GM19193 (cell line): ENCODE measurements around the gene LY6G6F.

Experiments used
- POLR2A ChIP-seq: IDR thresholded peaks from 4 replicates; pipeline ENCODE4 v1.6.1; 2011; ENCODE audit not compliant: insufficient read depth, insufficient read length; ENCODE audit errors: extremely low read depth

The LY6G6F gene

DNA sequence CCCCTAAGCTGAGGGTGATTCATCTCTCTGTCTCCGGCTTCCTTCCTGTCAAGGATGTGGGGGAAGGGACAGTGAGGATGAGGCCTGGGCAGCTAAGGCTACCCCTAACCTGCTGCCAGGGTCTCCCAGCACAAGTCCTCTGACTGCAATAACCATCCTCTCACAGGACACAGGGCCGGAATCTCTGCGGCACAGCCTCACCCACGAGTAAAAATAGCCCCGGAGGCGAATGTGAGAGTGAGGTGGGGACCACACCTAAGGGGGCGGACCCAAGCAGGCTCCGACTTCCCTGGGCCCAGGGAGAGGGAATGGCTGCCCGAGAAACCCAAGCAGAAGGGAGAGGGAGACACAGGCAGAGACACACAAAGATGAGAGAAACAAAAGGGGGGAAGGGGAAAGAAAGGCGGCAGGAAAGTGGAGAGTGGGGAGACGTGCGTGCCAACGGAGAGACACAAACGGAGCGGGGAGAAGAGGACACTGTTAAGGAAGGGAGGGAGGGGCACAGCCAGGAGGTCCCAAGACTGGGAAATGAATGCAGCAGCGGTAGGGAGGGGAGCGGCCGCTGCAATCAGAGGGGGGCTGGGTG, 28.2 kb downstream of the LY6G6F start:
- TF ChIP-seq POLR2A, result peak; percentile 32

DNA sequence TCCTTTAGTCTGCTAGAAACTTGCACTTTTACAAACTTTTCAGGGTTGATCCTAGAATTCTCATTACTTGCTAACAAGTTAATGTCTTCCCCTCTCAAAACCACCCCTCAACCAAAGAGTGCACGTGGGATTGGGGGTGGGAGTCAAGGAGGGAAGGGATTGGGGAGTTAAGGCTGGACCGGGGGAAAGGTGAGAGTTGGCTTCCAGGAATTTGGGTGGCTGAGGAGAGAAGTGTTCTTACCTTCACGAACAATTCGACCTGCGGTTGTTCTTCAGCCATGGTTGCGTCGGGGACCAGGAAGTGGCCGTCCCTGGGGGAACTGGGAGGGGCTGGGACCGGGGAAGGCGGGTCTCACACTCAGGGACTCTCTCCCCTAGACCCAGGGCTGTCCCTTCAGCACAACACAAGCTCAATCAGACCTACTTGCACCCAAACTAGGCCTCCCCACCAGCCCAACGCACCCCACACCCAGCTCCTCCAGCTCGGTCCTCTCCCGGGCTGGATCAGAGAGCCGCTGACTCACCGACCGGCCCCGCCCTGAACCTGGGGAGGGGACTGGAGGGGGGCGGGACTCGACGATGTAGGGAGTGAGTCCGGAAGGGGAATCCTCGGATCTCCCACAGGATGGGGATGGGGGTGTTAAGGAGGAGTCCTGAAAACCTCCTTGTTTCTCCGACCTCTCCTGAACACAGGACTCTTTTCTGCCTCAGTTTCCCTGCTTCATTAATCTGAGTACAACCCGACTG, 29.5 kb downstream of the LY6G6F start, which contains the start of gene CLIC1:
TSS of gene CLIC1 (minus strand) at position 510 of the 747 bp plus-strand sequence. CDS start at position 280, 230 bp downstream.
- TF ChIP-seq POLR2A, result peak; percentile 86

DNA sequence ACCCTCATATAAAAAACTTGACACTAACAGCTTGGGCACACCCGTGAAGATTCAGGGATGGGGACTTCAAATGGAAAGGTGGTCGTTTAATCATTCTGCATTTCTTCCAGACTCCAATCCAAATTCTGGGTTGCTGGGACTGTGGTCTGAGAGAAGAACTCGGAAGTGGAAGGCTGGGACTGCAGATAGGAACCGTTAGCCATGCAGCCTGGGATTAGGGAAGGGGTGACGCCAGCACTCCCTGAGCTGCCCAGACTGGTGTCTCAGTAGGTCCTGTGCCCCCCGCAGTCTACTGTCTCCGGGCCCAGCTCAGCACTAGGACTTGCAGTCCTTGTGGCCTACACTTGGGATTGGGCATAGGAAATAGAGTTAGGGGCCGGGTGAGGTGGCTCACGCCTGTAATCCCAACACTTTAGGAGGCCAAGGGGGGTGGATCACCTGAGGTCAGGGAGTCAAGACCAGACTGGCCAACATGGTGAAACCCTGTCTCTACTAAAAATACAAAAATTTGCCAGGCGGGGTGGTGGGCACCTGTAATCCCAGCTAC, 30.2 kb downstream of the LY6G6F start:
- peak; percentile 0 for TF ChIP-seq POLR2A

DNA sequence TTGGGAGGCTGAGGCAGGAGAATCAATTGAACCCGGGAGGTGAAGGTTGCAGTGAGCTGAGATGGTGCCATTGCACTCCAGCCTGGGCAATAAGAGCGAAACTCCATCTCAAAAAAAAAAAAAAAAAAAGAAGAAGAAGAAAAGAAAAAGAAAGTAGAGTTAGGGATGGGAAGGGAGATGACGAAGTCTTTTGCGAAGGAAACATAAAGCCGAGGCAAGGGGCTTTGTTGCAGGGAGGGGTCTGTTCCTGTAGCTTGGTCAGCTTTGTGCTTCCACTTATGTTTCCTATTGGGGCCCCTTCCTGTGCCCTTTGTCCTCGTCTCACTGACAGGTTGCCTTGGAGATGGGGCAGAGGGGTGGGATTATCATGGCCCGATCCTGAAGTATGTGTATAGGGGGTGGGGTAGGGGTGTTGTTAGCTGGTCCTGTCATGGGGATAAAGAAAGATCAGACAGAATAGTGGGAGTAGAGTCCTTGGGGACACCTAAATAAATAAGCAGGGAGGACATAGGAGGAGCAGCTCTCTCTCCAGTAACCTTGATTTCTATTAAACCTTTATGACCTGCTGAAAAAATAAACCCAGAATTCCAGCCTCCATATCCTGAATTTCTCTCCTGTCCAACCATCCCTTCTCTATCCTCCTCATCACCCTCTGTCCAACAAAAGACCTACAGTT, 30.8 kb downstream of the LY6G6F start:
- peak; percentile 3 for TF ChIP-seq POLR2A

DNA sequence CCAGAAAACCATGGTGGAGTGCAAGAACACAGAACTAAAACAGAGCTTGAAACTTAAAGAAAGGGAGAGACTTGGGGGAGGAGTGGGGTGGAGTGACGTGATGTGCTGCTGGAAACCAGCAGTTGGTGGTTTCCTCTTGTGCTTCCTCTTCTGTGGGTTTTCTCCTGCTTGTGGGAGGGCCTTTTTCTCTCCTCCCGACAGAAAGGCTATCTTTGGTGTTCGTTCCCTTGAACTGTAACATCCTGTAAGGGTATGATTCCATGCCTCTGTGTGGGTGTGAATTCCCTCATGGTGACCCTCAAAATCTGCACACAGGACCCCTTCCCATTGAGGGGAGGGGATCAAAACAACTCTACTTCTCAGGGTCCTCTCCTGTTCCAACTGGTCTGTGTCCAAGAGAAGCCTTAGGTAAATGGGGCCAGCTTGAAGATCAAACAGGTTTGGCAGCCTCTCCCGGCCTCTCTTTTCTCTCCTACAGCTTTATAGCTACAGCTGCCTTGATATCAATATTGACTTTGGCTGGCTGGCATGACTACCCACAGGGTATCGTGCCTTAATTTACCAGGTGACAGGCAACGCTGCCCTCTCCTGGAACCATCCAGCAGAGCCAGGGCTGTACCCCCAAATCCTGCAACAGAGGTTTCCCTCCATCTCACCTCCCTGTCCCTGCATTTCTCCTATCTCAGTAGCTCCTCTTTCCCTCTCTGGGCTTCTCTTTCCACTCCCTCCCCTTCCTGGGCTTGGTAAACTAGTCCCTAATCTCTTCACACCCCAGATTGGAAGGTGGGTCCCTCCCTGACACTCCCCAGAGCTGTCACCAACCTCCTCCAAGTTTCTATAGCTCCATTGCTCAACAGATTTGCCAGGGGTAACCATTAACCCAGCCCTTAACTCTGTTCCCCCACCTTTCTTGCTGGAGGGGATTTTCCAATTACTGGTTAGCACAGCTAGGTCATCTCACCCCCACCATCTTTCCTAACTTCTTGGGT, 31.6 kb downstream of the LY6G6F start:
- TF ChIP-seq POLR2A, result peak; percentile 42

DNA sequence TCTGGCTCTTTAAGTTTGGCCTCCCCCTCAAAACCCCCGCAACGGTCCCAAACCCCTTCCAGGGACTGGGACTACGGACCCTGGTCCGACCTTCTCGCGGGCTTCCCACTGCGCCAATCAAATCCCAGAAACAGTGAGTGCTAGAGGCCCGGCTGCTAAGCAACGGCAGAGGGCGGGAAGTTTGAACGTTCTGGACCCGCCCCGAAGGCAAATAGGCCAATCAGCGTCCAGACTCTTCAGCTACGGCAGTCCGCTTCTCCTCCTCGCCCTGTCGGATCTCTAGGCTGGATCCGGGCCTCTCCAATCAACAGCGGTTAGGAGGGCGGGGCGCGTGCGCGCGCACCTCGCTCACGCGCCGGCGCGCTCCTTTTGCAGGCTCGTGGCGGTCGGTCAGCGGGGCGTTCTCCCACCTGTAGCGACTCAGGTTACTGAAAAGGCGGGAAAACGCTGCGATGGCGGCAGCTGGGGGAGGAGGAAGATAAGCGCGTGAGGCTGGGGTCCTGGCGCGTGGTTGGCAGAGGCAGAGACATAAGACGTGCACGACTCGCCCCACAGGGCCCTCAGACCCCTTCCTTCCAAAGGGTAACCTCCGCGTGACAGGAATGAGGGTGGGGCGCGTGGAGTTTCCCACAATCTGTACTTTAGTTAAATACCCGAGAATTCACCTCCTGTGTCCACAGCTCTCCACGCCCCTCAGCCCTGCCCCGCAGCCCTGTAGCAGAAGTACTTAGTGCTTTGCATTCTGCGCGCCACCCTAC, 33.2 kb downstream of the LY6G6F start, which contains the start of gene MSH5:
TSS of gene MSH5 (plus strand) at position 367 of the 758 bp plus-strand sequence. CDS start 462 bp downstream, outside the sequence.
- TF ChIP-seq POLR2A, result peak; percentile 58

DNA sequence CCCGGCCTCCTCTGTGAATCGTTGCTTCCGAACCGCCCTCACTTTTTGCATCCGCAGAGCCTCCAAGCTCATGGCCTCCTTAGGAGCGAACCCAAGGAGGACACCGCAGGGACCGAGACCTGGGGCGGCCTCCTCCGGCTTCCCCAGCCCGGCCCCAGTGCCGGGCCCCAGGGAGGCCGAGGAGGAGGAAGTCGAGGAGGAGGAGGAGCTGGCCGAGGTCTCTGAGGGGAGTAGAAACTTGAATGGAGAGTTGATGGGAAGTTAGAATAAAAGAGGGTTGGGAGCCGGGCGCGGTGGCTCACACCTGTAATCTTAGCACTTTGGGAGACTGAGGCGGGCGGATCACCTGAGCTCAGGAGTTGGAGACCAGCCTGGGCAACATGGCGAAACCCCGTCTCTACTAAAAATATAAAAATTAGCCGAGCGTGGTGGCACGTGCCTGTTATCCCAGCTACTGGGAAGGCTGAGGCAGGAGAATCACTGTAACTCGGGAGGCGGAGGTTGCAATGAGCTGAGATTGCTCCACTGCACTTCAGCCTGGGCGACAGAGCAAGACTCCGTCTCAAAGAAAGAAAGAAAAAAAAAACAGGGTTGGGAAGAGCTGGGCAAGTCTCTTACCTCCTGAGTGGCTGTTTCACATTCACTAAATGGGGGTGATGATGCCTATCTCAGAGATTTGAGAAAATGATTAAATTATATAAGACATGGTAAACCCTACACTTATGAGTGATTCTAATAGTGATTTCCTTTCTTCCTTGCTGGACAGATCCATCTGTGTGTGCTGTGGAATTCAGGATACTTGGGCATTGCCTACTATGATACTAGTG, 33.9 kb downstream of the LY6G6F start:
- TF ChIP-seq POLR2A, result no peak

DNA sequence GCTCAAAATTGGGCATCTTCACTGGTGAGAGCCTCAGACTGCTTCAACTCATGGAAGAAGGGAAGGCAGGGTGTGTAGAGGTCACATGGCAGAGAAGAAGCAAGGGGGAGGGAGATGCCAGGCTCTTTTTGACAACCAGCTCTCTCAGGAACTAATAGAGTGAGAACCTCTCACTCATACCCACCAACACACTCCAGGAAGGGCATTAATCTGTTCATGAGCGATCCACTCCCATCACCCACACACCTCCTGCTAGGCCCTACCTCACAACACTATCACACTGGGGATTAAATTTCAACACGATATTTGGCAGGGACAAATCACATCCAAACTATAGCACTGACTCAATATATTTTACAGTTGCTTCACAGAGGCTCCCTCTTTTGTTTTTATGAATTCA, 35.1 kb downstream of the LY6G6F start:
- no peak for TF ChIP-seq POLR2A

DNA sequence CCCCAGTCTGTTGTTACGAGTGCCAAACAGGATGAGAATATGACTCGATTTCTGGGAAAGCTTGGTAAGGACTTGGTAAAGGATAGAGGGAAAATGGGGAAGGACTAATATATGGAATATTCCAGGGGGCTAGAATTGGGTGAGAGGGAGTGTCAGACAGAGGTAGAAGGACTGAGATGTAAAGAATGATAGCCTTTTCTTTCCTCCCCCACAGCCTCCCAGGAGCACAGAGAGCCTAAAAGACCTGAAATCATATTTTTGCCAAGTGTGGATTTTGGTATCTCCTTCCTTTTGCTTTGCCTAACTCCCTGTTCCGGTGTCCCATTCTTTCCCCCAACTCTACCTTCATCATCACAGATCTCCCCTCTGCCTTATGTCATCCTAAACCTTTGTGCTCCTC, 36.2 kb downstream of the LY6G6F start:
- TF ChIP-seq POLR2A, result no peak

DNA sequence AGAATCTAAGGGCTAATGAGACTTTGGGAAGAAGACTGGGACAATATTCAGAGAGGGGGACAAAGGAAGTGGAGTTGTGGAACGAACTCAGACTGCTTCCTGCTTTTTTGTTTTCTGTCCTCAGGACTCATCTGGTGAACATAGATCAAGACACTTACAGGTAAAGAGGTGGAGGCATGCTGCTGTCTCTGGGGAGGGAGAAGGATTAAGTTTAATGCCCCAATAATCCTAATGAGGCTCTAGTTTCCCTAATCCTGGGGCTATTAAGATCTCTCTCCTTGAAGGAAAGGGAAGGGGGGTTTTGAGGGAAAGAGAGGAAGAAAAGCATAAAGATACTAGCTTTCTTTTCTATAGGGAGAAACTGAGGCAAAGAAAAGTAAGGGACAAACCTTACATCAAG, 37.8 kb downstream of the LY6G6F start:
- no peak for TF ChIP-seq POLR2A

DNA sequence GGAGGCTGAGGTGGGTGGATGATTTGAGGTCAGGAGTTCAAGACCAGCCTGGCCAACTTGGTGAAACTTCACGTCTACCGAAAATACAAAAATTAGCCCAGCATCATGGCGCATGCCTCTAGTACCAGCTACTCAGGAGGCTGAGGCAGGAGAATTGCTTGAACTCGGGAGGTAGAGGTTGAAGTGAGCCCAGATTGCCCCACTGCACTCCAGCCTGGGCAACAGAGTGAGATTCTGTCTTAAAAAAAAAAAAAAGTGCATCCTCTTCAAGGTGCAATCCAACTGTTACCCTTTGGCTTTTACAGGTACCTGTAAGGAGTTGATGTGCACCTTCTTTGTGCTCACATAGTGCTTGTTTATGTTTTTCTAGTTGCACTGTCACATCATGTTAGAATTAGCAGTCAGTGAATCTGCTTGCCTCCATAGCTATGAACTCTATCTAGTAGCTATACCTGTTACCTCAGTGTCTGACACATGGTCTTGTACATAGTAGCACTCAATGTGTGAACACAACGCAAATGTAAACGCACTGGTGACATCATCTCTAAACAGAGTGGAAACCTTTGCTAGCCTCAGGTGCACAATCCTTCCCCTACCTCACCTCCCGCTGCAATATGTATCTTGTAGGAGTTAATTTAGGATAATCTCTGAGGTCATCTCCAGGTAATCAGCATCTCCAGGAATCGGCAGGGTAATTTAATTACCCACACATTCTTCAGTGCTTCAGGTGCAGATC, 42.8 kb downstream of the LY6G6F start:
- no peak for TF ChIP-seq POLR2A

DNA sequence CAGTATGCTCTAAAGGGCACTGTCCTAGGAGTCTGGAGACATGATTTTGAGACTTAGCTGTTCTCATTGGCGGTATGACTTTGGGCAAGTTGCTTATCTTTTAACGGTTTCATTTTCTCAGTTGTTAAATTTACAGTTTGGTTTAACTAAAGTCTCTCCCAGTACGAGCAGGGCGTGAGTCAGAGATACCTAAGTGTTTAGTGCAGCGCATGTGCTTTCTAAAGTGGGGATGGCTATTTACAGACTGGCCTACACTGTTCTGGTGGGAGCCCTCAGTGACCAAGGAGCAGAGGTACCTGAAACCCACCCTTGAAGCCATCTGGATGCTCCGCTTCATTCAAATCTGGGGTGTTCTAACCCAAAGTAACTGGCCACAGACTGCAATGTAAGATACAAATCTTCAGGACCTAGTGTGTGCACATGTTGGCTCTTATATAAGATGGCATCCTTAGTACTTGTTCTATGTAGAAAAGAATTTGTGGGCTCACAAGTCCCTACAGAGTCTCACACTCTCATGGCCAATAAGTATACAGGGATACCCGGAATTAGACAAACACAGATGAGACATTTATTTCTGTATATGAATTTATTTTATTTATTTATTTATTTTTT, 43.9 kb downstream of the LY6G6F start:
- TF ChIP-seq POLR2A, result no peak

DNA sequence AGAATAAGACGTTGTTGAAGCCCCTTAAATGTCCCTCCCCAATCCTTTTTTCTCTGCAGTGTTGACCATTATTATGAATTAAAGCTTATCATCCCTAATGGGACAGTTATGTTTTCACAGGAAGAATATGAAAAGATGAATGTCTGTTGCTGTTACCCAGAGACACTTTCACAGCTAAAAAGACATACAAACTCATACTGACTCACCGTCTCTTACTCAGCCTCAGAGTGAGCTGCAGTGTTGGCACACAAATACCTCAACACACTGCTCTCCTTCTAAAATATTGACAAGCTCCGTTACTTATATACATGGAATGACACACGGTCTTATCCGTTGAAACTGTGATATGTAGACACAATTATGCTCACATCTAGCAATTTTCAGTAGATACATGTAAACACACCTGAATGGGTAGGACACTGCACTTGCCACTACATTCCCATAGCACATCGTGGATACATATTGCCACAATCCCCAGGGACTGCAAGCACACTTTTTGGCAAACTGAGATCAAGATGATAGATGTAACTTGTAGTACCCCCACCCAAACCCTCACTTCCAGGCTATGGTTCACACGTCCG, 46.2 kb downstream of the LY6G6F start:
- TF ChIP-seq POLR2A, result no peak
